HG03558 (cell line): ENCODE results near the gene OR6B3.
"Not testable (repeated sequence)": the region's sequence is repeated elsewhere in the genome, so short reads cannot be mapped to it uniquely, and the experiment has no call there.

Source experiments
- ATAC-seq: cut with Tn5 transposase; IDR thresholded peaks from one replicate; pipeline ENCODE4 v1.9.1; 2021; ENCODE audit warnings: moderate number of reproducible peaks; ENCODE audit not compliant: unreplicated experiment; ENCODE audit errors: extremely low read depth

The OR6B3 gene

DNA sequence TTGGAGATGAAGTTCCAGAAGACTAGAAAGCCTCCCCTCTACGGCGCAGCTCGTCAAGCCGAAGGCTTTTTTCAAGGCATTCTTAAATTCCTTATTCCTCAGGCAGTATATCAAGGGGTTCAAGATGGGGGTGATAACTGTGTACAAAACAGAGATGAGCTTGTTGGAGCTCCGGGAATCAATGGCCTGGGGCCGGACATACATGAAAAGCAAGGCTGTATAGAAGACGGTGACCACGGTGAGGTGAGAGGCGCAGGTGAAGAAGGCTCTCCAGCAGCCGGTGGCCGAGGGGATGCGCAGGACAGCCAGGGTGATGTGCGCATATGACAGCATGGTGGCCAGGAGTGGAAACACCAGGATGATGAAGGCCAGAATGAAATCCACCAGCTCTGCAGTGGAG, 8.2 kb downstream of the OR6B3 start:
- ATAC-seq = no peak

DNA sequence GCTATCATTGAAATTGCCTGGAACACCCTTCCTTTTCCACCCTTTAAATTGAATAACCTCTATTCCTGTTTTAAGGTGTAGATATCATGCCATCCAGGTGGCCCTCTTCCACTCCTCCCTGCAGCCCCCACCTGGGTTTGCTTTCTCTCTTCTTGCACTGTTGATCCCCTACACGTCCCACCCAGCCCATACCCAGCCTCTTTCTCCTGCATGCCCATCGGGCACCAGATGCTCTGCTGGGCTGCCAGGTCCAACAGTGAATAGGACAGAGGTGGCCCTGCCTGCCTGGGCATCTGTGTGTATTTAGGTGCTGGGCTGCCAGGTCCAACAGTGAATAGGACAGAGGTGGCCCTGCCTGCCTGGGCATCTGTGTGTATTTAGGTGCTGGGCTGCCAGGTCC, 9.2 kb downstream of the OR6B3 start:
- ATAC-seq = not testable (repeated sequence)

DNA sequence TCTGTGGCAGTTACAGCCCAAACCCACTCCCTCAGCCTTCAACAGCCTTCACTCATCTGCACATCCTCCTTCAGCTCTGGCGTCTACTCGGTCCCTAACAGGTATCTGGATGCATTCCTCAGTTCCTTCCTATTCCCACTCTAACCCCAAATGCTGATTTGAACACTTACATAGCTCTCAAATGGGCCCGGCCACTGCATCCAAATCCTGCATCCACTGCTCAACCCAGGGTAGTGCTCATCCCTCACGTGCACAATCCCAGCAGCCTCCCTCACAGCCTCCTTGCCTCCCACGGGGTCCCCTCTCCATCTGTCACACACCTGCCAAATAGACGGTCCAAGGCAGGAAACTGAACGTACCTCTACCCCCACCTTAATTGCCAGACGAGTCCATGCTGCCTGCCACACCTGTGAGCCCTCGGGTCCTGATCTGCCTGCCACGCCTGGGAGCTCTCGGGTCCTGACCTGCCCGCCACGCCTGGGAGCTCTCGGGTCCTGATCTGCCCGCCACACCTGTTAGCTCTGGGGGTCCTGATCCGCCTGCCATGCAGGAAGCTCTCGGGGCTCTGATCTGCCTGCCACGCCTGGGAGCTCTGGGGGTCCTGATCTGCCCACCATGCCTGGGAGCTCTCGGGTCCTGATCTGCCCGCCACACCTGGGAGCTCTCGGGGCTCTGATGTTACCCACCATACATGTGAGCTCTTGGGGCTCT, 9.9 kb downstream of the OR6B3 start:
- ATAC-seq = no peak

DNA sequence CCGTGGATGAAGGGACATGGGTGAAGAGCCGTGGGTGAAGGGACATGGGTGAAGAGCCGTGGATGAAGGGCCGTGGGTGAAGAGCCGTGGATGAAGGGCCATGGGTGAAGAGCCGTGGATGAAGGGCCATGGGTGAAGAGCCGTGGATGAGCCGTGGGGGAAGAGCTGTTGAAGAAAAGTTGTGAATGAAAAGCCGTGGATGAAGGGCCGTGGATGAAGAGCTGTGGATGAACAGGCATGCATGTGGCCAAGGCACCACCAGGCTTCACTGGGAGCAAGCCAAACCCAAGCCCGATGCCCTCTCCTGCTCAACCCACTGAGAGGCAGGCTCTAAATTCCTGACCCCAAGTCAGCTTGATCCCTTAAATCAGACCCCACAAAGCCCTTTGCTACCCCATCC, 10.6 kb downstream of the OR6B3 start:
- ATAC-seq = no peak

DNA sequence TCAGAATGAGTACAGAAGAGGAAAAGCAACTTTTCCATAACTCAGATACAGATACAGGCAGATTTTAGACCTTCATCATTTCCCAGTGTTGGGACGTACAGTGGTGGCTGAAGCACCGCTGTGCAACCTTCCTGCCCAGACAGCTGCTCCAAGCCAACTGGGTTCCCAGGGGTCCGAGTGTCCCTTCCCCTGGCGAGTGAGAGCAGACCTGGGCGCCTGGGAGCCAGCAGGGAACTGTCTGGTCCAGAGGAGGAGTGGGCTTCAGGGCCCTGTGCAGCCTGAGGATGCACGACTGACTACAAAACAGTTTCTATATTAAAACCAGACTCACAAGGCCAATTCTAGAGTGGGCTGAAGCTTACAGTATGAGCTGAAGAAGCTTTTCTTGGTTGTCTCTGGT, 12.0 kb downstream of the OR6B3 start:
- ATAC-seq = no peak

DNA sequence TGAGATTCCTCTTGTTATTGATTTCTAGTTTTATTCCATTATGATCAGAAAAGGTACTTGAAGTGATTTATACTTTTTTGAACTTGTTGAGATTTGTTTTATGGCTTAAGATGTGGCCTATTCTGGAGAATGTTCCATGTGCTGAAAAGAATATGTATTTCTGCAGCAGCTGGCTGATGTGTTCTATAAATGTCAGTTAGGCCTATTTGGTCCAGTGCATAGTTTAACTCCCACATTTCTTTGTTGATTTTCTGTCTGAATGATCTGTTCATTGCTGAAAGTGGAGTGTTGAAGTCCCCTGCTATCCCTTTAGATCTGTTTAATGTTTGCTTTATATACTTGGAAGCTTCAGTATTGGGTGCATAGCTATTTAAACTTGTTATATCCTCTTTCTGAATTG, 16.0 kb downstream of the OR6B3 start:
- no peak for ATAC-seq

DNA sequence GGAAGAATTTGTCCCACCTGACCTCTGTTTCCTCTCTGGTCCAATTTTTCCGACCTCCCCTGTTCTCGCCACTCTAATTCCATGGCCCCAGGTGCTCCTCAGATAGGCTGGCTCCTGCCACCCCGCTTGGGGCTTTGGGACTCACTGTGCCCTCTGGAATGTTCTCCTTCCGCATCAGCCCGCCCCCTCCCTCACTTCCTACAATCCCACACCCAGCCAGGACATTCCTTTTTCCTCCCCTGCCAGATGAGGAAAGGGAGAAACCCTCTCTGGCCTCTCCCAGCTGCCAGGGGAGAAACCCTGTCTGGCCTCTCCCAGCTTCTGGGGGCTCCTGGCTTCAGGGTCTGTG, 20.0 kb downstream of the OR6B3 start:
- ATAC-seq = no peak

DNA sequence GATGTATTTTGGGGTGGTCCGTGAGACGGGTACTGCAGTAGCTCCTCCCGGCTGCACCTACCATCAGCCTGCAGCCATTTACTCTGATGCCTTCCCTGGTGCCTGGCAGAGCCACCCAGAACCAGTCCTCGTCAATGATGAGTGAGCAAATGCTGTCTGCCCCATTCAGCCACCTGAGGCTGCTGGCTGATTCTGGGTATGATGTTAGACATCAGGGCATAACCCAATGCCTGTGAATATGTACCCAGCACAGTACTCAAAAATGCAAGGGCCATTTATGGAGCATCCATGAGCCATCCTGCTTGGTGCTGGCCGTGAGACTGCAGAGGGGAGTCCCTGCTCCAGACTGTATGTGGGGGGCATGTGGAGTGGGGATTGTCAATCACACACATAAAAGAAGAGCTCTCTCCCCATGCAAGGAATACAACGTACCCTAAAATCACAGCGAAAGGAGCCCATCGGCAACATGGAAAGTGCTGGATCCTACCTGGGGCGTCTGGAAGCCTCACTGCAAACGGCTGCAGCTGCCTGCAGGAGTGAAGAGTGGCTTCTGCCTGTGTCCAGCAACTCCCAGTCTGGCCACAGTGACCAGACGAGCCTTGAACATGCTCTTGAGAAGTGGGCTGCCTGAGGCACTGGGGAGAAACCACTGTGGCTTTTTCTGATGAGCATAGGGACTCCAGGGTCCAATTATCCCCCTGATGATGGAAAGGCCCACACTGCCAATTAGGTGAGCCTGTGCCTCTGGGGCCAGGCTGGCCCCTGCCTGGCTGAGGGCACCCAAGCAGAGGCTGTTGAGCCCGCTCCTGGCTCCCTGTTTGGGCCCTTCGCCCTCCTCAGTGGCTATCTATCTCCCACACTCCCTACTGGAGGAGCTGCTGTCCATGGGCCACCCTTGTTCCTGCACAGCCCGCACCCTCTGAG, 20.7 kb downstream of the OR6B3 start:
- no peak for ATAC-seq

DNA sequence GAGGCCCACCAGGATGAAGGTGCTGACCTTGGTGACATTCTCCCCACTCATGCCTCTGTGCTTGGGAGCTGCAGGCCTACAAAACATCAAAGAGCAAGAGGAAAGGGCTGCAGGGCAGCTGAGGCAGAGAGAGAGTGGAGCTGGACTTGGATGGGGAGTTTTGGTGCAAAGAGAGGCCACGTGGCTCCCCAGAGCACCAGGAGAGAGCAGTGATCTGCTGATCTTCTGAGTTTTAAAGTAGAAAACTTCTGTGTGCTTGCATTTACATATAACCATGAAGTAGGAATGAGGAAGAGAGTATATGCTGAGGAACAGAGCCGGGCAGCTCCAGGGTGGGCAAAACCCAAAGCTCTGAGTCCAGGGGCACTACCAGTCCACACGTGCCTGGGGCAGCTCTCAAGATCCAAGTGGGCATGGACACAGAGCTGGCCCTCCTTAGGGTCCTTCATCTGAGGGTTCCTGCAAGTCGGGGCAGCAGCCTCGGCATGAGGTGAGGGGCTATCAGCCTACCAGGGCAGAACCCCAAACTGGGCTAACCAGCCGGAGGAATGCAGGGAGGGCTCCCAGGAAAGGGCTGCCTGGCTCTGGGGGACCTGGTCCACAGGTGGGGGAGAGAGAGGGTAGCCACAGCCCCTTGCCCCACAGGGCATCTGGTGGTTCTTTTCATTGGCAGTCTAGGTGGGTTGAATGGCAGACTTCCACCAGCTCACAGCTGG, 22.8 kb downstream of the OR6B3 start, which contains the start of gene OR6B2:
OR6B2 (minus strand) TSS at position 51 of the 716 bp plus-strand sequence; CDS start at position 51, 0 bp downstream.
- ATAC-seq = no peak

DNA sequence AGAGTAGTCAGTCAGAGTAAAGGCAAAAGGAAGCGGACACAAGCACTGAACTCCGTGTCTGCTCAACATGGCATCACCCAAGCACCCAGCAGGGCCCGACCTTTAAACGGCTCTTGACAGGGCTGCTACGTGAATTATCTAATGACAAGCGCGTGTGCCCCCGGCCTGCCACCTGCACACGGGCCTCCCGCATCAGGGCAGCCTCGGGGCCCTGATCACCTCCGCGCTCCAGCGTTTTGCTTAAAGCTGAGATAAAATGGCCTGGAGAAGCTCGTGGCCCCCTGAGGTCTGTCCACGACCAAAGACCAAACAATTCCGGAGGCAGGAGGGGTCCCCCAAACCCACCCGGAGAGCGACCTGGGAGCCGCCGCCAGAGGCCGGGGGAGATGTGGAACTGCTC, 28.6 kb downstream of the OR6B3 start:
- ATAC-seq = no peak

DNA sequence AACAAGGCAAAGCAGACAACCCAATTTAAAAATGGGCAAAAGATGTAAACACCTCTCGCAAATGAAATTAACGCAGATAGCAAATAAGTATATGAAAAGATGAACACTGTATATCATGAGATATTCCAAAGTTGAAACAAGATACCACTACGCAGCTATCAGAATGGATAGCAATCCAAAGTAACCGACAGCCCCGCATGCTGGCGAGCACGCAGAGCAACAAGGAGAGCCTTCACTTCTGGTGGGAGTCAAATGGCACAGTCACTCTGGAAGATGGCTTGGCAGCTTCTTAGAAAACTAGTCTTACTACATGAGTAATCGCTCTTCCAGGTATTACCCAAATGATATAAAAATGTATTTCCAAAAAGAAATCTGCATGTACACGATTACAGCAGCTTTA, 29.5 kb downstream of the OR6B3 start:
- no peak for ATAC-seq

DNA sequence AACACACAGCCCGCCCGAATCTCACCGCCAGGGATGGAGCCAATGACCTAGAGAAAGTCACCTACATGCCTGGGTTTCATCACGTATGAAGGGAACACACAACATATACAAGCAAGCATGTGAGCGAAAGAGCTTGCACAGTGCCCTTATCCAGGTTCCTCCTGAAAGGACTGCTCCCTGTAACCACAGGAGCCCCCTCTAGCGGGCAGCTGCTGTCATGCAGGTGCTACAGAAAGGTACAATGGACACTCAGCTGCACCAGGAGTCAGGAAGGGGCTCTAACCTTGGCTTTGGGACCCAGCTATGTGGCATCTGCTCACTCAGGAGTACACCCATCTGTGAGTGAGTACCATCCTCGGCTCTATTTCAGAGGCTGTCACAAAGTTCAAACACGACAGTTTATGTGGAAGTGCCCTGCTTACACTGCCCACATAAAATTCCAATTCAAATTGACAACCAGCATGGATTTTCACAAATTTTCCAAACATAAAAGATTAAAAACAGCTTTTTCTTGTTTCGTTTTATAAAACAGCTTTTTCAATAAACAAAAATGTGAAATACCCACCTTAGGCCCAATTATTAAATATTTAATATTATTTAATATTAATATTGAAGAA, 31.7 kb downstream of the OR6B3 start:
- ATAC-seq = no peak

DNA sequence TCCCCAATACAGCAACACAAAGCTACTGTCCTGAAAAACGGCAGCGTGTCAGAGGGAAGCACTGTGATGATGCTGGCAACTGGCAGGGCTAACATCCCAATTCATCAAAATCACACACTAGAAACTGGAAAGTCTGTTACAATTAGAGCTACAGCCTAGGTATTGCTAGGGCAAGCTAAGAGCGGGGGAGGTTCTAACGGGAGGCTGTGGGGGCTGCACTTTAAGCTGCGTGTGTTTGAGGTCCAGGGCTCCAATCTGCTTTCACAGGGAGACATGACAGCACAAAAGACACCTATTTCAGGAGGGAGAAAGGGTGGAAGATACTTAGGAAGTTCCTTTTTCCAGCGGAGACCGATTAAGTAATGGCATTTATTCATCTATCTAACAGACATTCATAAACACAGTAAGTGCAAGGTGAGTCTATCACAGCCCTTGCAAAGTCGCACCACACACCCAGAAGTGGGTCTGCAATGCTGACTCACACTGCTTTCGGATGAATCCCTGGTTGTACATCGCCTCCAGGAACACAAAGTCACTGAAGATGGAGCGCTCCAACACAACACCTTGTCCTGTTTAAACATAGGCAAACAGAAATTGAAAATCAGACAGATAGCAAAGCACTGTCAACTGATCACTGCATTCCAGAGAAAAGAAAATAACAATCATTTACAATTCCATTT, 35.1 kb downstream of the OR6B3 start:
- ATAC-seq = no peak

DNA sequence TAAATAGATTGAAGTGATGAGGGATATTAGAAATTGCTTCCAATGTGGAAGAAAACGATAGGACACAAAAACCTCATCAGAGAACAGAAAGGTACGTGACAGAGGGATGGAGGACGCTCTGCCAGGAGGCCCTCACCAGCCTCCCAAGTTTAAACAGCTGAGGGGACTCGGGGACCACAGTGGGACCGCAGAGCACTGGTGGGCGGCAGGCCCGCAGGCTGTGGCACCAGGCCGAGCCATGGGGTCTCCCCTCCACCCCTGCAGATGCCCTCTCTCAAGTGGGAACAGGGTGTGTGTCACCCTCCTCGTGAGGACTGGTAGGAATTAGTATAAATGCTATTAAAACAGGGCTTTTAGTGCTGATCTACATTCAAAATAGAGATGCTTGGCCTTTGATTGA, 39.0 kb downstream of the OR6B3 start:
- no peak for ATAC-seq

DNA sequence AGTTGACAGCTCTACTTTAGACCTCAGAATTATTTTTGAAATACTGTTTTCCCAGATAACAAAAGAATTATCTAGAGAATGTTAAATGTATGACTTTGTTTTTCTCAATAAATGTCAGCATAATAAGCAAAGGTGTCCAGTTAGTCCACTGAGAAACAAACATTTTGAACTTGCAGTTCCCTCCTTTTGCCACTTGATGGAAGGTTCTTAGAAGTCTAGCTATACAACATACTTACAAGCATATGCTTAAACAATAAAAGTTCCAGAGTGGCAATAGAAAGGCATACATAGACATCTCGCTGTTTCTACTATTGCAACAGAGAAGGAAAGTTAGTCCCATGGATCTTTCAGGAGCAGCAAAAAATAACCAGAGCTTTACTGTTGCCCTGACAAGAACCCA, 40.0 kb downstream of the OR6B3 start:
- no peak for ATAC-seq

DNA sequence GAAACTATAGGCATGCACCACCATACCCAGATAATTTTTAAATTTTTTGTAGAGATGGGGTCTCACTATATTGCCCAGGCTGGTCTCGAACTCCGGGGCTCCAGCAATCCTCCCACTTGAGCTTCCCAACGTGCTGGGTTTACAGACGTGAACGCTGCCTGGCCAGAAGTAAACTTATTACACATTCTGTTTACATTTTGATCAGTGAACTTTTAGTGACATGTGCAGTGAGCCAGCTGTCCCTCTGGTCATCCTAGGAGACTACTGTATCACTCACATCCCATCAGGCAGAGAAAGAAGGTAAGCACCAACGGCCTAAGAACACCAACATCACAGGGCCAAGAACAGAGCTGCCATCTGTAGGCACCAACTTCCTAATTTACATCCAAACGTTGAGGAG, 50.3 kb downstream of the OR6B3 start:
- no peak for ATAC-seq

DNA sequence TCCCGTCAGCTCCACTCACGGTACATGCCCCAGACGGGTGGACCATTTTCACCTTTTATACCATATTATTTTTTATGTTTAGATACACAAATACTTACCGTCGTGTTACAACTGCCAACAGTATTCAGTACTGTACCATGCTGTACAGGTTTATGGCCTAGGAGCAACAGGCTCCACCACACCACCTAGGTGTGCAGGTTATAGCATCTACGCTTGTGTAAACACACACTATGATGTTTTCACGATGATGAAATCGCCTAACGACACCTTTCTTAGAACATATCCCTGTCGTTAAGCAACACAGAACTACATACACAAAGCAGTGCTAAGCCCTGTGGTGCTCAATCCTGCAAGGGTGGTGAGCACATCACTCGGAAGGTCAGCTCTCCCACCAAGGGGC, 52.6 kb downstream of the OR6B3 start:
- ATAC-seq = no peak

DNA sequence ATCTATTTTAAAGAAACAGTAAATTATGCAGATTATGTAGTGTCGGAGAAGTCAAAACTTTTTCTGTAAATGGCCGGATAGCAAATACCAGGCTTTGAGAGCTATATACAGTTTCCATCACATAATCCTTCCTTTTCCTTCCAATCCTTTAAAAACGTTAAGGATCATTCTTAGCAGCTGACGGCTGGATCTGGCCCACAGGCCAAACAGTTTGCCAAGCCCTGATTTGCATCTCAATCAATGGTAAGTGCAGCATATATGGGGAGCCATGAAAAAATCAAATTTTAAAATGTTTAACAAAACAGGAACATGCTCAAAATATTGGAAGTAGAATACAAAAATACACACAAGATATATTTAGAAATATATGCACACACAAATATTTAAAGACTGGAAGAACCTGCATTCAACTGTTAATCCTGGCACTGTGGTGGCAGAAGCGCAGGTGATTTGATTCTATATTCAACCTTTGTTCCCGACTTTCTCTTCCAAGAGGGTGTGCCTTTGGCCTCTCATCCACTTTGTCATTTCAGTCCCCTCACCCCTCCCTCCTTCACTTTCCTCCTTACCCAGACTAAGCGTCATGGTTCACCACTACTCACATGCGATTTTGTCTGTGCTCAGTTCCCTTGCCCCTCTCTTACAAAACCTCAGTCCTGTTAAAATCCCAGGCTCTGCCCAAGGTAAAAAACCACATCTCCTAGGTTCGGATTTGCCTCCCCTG, 55.5 kb downstream of the OR6B3 start:
- ATAC-seq = no peak
